Erythroblast (primary cell): ENCODE results near the gene FOXP2.

ENCODE experiments used
- DNase-seq, 2 experiments: peaks; one replicate each; lab custom pipeline; 2025; lab: John Stamatoyannopoulos, UW
- GATA1 ChIP-seq: IDR thresholded peaks from 2 replicates; pipeline ENCODE4 v1.6.1; 2011; ENCODE audit warnings: low read depth, mild to moderate bottlenecking, control low read depth, low read length, moderate library complexity
- POLR2A ChIP-seq: IDR thresholded peaks from 2 replicates; pipeline ENCODE4 v1.6.1; 2011; ENCODE audit warnings: mild to moderate bottlenecking, low read length

Gene FOXP2

DNA sequence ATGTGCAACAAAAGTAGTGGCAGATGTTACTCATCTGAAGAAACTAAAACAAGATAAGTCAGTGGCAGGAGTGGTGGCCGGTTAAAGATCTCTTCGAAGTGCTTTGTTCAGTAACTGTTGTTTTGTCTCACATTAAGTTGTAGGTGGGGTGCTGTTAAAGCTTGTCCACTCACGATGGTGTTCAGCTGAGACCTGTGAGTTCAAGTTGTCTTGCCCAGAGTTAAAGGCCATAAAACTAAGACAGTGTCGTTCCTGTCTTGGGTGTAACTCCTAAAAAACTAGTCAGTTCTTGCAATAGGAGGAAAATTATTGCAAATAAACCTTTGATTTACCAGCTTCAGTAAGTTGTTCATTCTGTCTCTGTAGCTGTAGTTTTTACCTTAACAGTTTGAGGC, 857 bp upstream of the FOXP2 start:
- TF ChIP-seq POLR2A (no peak), GATA1 (no peak)

GRCh38 chr7:114415064-114415989, 712 bp downstream of the FOXP2 start:
- TF ChIP-seq POLR2A (no peak), GATA1 (no peak)
- no peak for DNase-seq

More for the DNA sequence above, 857 bp upstream of the FOXP2 start:
- DNase-seq: no peak

GRCh38 chr7:114416129-114416990, 1.7 kb downstream of the FOXP2 start:
- TF ChIP-seq GATA1 (no peak), POLR2A (no peak)

GRCh38 chr7:114417290-114417689, 2.7 kb downstream of the FOXP2 start:
- no peak for DNase-seq
- TF ChIP-seq POLR2A (no peak), GATA1 (no peak)

More at GRCh38 chr7:114416129-114416990, 1.7 kb downstream of the FOXP2 start:
- no peak for DNase-seq

DNA sequence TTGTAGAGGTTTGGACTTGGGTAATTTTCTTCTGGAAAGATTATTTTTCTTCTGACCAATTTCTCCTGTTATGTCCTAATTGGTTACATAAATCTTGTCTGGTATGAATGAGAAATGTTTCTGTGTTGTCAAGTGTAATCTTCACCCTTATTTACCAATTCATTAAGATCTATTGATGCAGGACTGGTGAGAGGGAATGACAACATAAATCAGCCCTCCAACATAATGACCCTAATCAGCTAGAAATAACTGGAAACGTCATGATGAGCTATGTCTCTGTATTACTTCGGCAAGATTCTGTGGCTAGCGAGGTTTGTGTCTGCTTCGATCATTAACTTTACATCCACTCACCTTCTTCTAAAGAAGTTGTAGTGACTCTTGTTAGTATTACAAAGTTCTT, 3.5 kb downstream of the FOXP2 start:
- no peak for DNase-seq
- TF ChIP-seq GATA1: no peak
- no peak for TF ChIP-seq POLR2A

DNA sequence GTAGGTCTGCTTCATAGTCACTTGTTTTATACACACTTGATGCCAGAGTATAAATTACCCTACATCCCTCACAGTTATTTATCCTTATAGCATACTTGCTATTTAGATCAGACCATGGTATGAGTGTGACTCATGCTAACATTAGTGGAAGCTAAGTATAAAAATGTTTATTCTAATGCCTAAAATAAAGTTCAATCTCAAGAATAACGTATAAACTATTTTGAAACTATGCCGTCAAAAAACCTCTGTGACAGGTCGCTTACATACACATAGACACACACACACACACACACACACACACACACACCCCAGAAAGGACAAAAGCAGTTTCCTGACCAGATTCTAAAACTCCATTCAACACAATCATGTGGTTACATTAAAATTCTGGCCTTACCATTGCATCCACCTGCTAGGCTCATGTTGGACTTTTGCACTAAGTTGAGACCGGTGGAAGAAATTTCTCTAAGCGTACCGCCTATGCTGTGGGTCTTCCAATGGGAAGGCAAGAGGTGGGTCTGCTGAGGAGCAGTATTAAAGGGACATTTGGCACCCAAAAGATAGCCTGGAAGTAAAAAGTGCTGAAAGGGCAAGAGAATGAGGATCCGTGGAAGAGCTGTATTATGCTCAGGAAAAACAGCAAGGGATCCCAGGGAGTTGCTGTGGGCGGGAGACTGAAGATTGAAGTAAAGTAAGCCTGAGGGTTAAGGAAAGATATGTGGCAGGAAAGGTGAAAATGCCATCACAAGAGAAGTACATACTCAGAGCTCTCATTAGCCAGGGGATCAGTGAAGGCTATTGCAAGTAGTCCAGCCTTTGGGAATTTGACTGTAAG, 5.0 kb downstream of the FOXP2 start:
- no peak for TF ChIP-seq POLR2A
- TF ChIP-seq GATA1: no peak
- no peak for DNase-seq

DNA sequence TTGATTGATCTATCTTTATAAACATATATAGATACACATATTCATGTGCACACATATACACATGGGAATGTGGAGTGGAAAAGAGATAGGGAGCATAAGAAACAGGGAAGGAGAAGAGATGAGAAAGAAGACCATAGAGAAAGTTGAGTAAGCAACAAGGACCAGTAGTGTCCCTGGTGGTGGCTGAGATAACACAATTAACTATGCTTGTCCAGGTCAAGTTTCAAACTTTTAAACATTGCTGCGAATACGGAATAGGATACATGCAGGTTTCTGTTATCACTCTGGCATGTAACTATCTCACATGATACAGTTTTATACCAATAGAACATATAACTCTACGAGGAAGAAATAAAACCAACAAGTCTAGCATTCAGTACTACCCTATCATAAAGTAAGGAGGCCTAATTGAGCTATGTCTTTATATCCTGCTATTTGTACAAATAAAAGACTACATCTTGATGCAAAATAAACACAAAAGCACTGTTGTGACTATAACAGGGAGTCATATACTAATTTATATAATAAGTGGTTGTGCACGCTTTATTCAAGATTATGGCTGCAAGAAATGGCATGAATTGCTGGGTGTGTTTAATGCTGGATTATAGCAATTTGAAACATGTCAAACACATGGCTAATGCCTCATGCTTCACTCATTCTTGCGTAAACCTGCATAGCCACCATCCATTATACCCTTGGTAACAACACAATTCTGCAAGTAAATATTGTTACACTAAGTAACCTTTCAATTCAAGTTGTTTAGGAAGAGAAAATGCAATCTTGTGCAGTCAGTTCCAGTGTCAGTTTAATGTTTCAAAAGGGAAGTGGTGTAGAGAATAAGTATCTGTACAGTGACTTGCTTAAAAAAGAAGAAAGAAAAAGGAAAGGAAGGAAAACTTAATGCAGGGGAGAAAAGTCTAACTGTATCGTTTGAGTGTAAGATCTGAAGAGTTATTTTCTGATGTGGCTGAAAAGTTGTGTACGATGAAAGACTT, 8.2 kb downstream of the FOXP2 start:
- DNase-seq: no peak
- TF ChIP-seq GATA1: no peak
- TF ChIP-seq POLR2A: no peak

DNA sequence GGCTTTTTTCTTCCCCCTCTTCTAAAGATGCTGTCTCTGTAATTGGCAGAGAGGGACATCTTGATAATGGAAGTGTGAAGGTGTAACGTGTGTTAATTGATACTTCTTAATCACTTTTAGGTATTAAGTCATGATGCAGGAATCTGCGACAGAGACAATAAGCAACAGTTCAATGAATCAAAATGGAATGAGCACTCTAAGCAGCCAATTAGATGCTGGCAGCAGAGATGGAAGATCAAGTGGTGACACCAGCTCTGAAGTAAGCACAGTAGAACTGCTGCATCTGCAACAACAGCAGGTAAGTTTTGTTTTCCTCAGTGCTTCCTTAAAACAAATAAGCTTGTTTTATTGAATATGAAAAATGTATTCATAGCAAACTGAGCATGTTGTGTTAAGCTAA, 11.8 kb downstream of the FOXP2 start:
- DNase-seq: no peak
- TF ChIP-seq POLR2A (no peak), GATA1 (no peak)

DNA sequence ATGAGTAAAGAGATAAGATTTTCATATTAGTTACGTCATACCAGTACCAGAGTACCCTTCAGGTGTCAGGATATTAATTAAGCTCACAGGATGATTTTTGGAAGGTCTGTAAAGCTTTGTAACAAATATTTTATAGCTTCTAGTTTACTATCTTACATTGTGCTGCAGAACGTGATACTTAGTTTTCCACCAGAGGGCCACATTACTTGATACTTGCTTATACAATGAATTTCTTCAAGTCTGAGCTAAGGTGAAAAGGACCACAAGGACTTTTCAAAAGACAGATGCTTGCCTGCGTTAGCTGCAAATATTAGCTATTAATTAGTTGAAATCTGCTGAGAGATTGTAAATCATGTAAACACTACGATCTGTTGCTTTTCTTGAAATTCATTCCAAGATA, 12.2 kb downstream of the FOXP2 start:
- no peak for DNase-seq
- TF ChIP-seq GATA1: no peak
- TF ChIP-seq POLR2A: no peak

DNA sequence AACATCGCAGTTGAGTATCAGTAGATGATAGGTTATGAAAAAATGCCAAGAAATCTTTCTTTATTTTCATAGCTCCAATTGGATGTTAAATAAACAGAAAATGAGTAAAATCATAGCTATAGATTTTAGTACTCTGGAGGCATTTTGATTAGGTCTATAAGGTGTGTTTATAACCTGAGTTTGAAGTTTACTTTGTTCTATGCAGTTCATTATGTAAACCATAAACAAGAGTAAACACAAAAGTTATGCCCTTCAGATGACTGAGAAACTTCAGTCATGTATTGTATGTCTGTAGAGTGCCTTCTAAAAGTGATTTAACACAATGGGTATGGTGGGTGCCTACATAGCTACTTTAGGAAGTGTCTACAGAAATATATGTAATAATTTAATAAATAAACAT, 13.6 kb downstream of the FOXP2 start:
- TF ChIP-seq GATA1: no peak
- TF ChIP-seq POLR2A: no peak
- no peak for DNase-seq

GRCh38 chr7:114431189-114431588, 16.6 kb downstream of the FOXP2 start:
- no peak for DNase-seq
- no peak for TF ChIP-seq POLR2A
- no peak for TF ChIP-seq GATA1

GRCh38 chr7:114432061-114432460, 17.4 kb downstream of the FOXP2 start:
- DNase-seq: no peak
- no peak for TF ChIP-seq POLR2A
- TF ChIP-seq GATA1: no peak
